ENCODE results near the gene C1orf53.
"Not testable (repeated sequence)": the region's sequence is repeated elsewhere in the genome, so short reads cannot be mapped to it uniquely, and the experiment has no call there.

The C1orf53 gene

DNA sequence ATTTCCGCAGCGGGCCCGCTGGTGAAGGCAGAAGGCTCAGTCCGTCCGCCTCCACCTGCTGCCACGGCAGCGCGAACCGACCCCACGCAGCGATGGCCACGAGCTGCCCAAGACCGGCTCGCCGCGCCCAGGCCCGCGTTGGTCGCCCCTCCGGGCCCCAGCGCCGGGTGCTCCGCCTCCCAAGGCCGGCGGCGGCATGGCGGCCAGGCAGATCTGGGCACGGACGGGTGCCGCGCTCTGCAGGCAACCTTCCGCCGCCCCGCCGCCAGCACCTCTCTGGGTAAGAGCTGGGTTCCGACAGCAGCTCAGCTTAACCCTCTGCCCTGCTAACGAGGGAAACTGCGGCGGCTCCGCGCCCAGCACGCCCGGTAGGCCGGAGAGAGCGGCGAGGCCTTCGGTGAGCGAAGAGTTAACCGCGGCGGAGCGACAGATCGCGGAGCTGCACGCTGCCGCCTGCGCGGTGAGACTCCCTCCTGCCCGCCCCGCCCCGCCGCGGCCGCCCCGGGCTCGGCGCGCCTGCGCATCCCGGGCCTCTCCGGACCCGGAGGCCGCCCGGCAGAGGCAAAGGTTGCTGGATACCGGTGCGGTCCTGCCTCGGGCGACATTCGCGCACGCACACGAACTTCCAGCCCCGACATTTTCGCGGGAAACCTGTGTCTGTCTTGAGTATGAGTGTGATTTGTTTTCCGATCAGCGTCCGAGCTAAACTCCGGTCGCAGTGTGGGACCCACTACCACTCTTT, at the start of gene C1orf53:
Gene C1orf53 (plus strand): TSS at position 177 of the 742 bp plus-strand sequence. CDS start 20 bp downstream, at position 197.
- DNase-seq (ENCODE audit: low read depth) = peak; percentile 88
- H3K4me3 ChIP-seq (ENCODE audit: low read length) = peak within 1 kb of the TSS; percentile 86
- TF ChIP-seq, protein P1, sequence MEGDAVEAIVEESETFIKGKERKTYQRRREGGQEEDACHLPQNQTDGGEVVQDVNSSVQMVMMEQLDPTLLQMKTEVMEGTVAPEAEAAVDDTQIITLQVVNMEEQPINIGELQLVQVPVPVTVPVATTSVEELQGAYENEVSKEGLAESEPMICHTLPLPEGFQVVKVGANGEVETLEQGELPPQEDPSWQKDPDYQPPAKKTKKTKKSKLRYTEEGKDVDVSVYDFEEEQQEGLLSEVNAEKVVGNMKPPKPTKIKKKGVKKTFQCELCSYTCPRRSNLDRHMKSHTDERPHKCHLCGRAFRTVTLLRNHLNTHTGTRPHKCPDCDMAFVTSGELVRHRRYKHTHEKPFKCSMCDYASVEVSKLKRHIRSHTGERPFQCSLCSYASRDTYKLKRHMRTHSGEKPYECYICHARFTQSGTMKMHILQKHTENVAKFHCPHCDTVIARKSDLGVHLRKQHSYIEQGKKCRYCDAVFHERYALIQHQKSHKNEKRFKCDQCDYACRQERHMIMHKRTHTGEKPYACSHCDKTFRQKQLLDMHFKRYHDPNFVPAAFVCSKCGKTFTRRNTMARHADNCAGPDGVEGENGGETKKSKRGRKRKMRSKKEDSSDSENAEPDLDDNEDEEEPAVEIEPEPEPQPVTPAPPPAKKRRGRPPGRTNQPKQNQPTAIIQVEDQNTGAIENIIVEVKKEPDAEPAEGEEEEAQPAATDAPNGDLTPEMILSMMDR (conservative IDR thresholded peaks at IDR 0.05; ENCODE audit: low read length) = no peak

DNA sequence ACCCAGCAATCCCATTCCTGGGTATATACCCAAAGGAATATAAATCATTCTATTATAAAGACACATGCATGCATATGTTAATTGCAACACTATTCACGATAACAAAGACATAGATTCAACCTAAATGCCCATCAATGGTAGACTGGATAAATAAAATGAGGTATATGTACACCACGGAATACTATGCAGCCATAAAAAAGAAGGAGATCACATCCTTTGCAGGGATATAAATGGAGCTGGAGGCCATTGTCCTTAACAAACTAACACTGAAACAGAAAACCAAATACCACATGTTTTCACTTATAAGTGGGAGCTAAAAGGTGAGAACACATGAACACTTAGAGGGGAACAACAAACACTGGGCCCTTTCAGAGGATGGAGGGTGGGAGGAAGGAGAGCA, 46.7 kb upstream of the C1orf53 start:
- H3K4me3 ChIP-seq (ENCODE audit: low read length); DNase-seq (ENCODE audit: low read depth): not testable (repeated sequence)

DNA sequence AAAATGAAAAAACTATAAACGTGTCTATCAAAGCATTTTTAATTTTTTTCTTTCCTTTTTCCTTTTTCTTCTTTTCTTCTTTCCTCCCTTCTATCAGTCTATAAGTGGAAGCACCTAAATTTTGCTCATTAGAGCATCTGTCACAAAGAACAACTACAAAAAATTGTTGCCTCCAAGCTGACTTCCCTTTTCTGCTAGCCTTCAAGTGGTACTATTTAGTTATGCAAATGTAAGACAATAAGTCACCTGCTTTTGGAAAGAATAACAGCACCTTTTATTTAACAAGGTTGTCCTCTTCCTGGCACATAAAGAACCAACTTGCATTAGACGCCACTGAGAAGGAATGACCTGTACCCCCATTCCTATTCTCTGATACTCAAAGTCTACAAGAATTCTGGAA, 45.0 kb upstream of the C1orf53 start:
- DNase-seq (ENCODE audit: low read depth) = no peak
- TF ChIP-seq, protein P1 (conservative IDR thresholded peaks at IDR 0.05; ENCODE audit: low read length) = no peak
- H3K4me3 ChIP-seq (ENCODE audit: low read length) = no peak overlapping the region

DNA sequence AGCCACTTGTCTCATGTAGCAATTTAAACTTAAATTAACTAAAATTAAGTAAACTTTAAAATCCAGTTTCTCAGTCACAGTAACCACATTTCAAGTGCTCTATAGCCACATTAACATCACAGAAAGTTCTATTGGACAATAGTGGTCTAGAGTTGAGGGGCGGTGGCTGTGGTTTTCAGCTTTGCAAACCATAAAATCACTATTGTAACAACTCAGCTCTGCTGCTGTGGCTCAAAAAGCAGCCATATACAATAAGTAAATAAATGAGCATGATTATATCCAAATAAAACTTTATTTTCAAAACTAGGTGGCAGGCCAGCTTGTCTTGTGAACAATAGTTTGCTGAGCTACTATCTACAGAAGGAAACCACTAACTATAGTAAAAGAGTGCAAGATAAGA, 43.4 kb upstream of the C1orf53 start:
- TF ChIP-seq, protein P1 (conservative IDR thresholded peaks at IDR 0.05; ENCODE audit: low read length) = no peak

DNA sequence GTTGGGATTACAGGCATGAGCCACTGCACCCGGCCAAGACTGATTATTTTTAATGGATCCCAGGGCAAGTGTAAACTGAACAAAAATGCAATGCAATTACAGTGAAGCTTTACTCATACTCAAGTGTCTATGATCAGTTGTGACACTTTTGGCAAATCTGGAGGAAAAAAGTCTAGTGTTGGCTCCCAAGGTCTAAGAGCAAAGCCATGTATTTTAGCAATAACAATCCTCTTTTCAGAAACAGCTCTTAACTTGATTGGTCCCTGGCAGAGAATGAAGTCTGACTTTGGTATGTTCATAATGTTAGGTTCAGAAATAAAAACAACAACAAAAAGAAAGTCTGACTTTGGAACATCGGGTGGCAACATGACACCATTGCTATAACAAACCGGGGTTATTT, 40.2 kb upstream of the C1orf53 start:
- peak; percentile 23 for DNase-seq (ENCODE audit: low read depth)
- no peak overlapping the region for H3K4me3 ChIP-seq (ENCODE audit: low read length)
- TF ChIP-seq, protein P1 (conservative IDR thresholded peaks at IDR 0.05; ENCODE audit: low read length) = no peak

More for the DNA sequence above, 43.4 kb upstream of the C1orf53 start:
- DNase-seq (ENCODE audit: low read depth) = no peak
- H3K4me3 ChIP-seq (ENCODE audit: low read length) = no peak overlapping the region

DNA sequence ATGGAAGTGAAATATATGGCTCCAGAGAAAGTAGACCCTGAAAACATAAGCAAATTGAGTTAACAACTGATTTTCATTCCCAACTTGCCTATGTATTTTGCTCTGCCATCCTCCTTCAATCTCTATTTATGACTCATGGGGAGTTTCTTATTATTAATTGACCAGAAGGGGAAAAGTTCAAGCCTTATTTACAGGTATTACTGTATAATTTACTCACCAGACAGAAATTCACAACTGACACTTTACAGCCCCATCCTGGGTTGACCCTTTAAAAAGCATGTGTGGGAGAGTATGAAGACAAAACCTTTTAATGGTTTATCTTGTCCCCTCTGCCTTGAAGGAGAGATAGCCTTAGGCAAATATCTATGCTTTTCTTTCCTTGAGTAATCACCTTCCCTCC, 39.8 kb upstream of the C1orf53 start:
- TF ChIP-seq, protein P1 (conservative IDR thresholded peaks at IDR 0.05; ENCODE audit: low read length) = no peak

DNA sequence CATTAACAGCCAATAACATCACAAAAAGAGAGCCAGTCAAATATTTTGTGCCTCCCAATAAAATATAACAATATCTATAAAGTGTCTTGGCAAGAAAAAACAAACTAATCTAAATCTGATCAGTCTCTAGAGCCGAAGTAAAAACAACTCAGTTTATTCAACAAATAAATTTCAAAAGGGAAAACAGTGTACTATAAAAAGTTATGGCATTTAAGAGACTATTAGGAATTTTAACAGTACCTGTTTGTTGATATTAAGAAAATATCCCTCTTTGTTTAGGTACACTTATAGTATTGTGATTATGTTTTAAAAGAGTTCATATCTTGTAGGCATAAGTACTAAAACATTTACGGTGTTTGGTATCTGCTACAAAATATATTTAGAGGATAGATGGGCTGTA, 36.6 kb upstream of the C1orf53 start:
- TF ChIP-seq, protein P1 (conservative IDR thresholded peaks at IDR 0.05; ENCODE audit: low read length) = no peak
- no peak overlapping the region for H3K4me3 ChIP-seq (ENCODE audit: low read length)
- no peak for DNase-seq (ENCODE audit: low read depth)

More for the DNA sequence above, 39.8 kb upstream of the C1orf53 start:
- DNase-seq (ENCODE audit: low read depth) = no peak
- no peak overlapping the region for H3K4me3 ChIP-seq (ENCODE audit: low read length)
